WTC11 (cell line): Measurements from ENCODE around the gene KLHDC9. TPM values are rescaled to one million over a fixed set of nuclear protein-coding genes. Genes with fewer than 3 reads are reported as not detected.
A peak's percentile ranks its signal among the peaks of the same experiment; 100 is the strongest.

Source experiments
- ATAC-seq: fragments of 200-7000 bp; cut with Tn5 transposase; 2 replicates; pipeline ENCODE4 v1.10.0; 2021; ENCODE audit warnings: mild to moderate bottlenecking, moderate library complexity
- CTCF ChIA-PET: fragments of 300-600 bp; sonication (Branson Sonifier 250); formaldehyde crosslinking; loops from one replicate; lab custom pipeline; 2021; ENCODE audit warnings: antibody characterized with exemption; lab: Charles Lee
- POLR2A ChIA-PET: fragments of 350-600 bp; sonication (Branson Sonifier 250); formaldehyde crosslinking; loops from one replicate; lab custom pipeline; 2021; ENCODE audit warnings: antibody characterized with exemption; lab: Charles Lee
- DNase-seq: peaks from one replicate; pipeline ENCODE4 v3.0.0; 2021; ENCODE audit warnings: low spot score
- H3K27ac Mint-ChIP-seq: 2 replicates; pipeline ENCODE4 v1.8.0; 2021; ENCODE audit warnings: mixed read lengths
- H3K27me3 Mint-ChIP-seq: 2 replicates; pipeline ENCODE4 v1.8.0; 2021; ENCODE audit warnings: low read depth, mild to moderate bottlenecking, moderate library complexity, mixed read lengths
- H3K36me3 Mint-ChIP-seq: 2 replicates; pipeline ENCODE4 v1.8.0; 2021; ENCODE audit warnings: mixed read lengths
- H3K4me1 Mint-ChIP-seq: 2 replicates; pipeline ENCODE4 v1.8.0; 2022; ENCODE audit warnings: mixed read lengths
- H3K4me3 Mint-ChIP-seq: 2 replicates; pipeline ENCODE4 v1.8.0; 2021; ENCODE audit warnings: mild to moderate bottlenecking, moderate library complexity, mixed read lengths
- H3K9me3 Mint-ChIP-seq: 2 replicates; pipeline ENCODE4 v1.8.0; 2021; ENCODE audit warnings: mixed read lengths
- CREM ChIP-seq: sonication (generic); formaldehyde crosslinking; IDR thresholded peaks from 2 replicates; pipeline ENCODE4 v1.8.1; 2022; ENCODE audit warnings: mild to moderate bottlenecking, missing genetic modification reagents, moderate library complexity
- ETV6 ChIP-seq: sonication (generic); formaldehyde crosslinking; IDR thresholded peaks from 2 replicates; pipeline ENCODE4 v1.8.1; 2022; ENCODE audit warnings: mild to moderate bottlenecking, missing genetic modification reagents
- FOXJ3 ChIP-seq: sonication (generic); formaldehyde crosslinking; IDR thresholded peaks from 2 replicates; pipeline ENCODE4 v1.9.0; 2021; ENCODE audit warnings: missing genetic modification reagents, mild to moderate bottlenecking, borderline replicate concordance
- FOXP1 ChIP-seq: sonication (generic); formaldehyde crosslinking; IDR thresholded peaks from 2 replicates; pipeline ENCODE4 v1.8.0; 2022; ENCODE audit warnings: missing genetic modification reagents, mild to moderate bottlenecking, moderate library complexity, borderline replicate concordance
- JUN ChIP-seq: sonication (generic); formaldehyde crosslinking; IDR thresholded peaks from 2 replicates; pipeline ENCODE4 v1.8.0; 2023; ENCODE audit warnings: mild to moderate bottlenecking, missing genetic modification reagents
- MXD4 ChIP-seq: fragments of 250-450 bp; sonication (Bioruptor Pico); IDR thresholded peaks from 2 replicates; pipeline ENCODE4 v1.8.0; 2021; ENCODE audit warnings: mild to moderate bottlenecking, moderate library complexity, borderline replicate concordance
- NFYB ChIP-seq: sonication (generic); formaldehyde crosslinking; conservative IDR thresholded peaks from 2 replicates; pipeline ENCODE4 v1.8.0; 2022; ENCODE audit warnings: low read depth, missing genetic modification reagents
- NR3C1 ChIP-seq: sonication (generic); formaldehyde crosslinking; conservative IDR thresholded peaks from 2 replicates; pipeline ENCODE4 v1.8.1; 2023; ENCODE audit warnings: low read depth, mild to moderate bottlenecking, missing genetic modification reagents
- RORB ChIP-seq: fragments of 250-450 bp; sonication (Bioruptor Pico); IDR thresholded peaks from 2 replicates; pipeline ENCODE4 v1.9.0; 2021; ENCODE audit warnings: mild to moderate bottlenecking
- ZNF138 ChIP-seq: sonication (generic); formaldehyde crosslinking; conservative IDR thresholded peaks from 2 replicates; pipeline ENCODE4 v1.8.1; 2022; ENCODE audit warnings: mild to moderate bottlenecking, moderate library complexity, missing genetic modification reagents
- ZNF219 ChIP-seq: sonication (generic); formaldehyde crosslinking; IDR thresholded peaks from 2 replicates; pipeline ENCODE4 v1.8.0; 2023; ENCODE audit warnings: missing genetic modification reagents, mild to moderate bottlenecking, borderline replicate concordance
- ZNF396 ChIP-seq: fragments of 250-450 bp; sonication (Bioruptor Pico); IDR thresholded peaks from 2 replicates; pipeline ENCODE4 v1.8.0; 2021; ENCODE audit warnings: mild to moderate bottlenecking, moderate library complexity, borderline replicate concordance
- total RNA-seq: library from RNA; stranded (reverse); gene quantifications from 3 replicates; pipeline ENCODE4 v1.2.3, GENCODE V29; 2021
- TF ChIP-seq, protein P1 (sequence below): sonication (generic); formaldehyde crosslinking; IDR thresholded peaks from 2 replicates; pipeline ENCODE4 v1.8.1; 2023; ENCODE audit warnings: mild to moderate bottlenecking, missing genetic modification reagents, borderline replicate concordance
- TF ChIP-seq, protein P2 (sequence below): sonication (generic); formaldehyde crosslinking; IDR thresholded peaks from 2 replicates; pipeline ENCODE4 v1.8.0; 2022; ENCODE audit warnings: mild to moderate bottlenecking, missing genetic modification reagents
- TF ChIP-seq, protein P3 (sequence below): sonication (generic); formaldehyde crosslinking; IDR thresholded peaks from 2 replicates; pipeline ENCODE4 v1.8.1; 2022; ENCODE audit warnings: mild to moderate bottlenecking, missing genetic modification reagents, moderate library complexity, borderline replicate concordance
- TF ChIP-seq, protein P4 (sequence below): sonication (generic); formaldehyde crosslinking; IDR thresholded peaks from 2 replicates; pipeline ENCODE4 v1.8.0; 2023; ENCODE audit warnings: missing genetic modification reagents, mild to moderate bottlenecking, borderline replicate concordance
- TF ChIP-seq, protein P5 (sequence below): fragments of 200-600 bp; IDR thresholded peaks from 2 replicates; pipeline ENCODE4 v1.8.0; 2022; ENCODE audit warnings: antibody characterized with exemption

Gene KLHDC9
- total RNA-seq, 1 experiment from 2014 or later, result 5.8 TPM

DNA sequence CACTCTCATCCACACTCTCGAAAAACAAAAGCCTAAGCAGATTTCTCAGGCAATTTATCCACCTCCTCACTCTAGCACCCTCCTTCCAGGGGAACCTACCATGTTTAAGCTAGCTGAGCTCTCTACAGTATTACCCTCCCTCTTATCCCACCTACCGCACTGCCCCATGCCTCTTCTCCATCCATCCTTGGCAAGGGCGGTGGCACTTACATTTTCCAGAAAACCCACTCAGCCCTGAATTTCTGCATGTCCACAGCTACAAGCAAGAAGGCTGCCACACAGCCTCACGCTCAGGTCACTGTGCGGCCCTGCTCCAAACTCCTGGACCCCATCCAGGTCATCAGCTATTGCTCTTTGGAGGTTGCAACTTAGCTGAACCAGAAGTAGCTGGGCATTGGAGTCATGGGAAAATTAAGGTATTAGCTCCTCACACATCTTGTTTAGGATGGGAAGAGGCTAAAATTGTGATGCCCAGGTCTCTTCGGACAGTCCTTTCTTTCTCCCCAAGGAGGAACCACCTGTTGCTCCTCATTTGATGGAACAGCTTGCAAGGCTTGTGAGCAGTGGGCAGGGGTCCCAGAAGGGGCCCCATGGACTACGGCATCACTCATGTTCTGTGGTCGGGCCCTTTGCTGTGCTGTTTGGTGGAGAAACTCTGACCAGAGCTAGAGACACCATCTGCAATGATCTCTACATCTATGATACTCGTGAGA lies 1.1 kb downstream of the KLHDC9 start:
- H3K9me3 Mint-ChIP-seq, result no peaks in the 10 kb centered on the region
- peak overlapping the region; percentile 62; the same call in 1 of the 2 replicates for H3K27ac Mint-ChIP-seq
- POLR2A ChIA-PET, result interaction anchor here (0.6 to 2.3 kb wide), 4 partner anchors 19 to 98 kb away, joined by 3 to 9 read pairs (median 4); partner anchors contain the start of genes F11R, NIT1 and PFDN2
- H3K36me3 Mint-ChIP-seq, result peaks cover 15% of the 10 kb centered on the region
- H3K27me3 Mint-ChIP-seq, result peaks cover 6% of the 10 kb centered on the region; the same call in 1 of the 2 replicates
- peak overlapping the region; percentile 80 for H3K4me3 Mint-ChIP-seq
- CTCF ChIA-PET, result interaction anchor here (0.8 to 8.2 kb wide), 22 partner anchors 10 to 283 kb away, joined by 3 to 109 read pairs (median 8); partner anchors contain the start of genes ARHGAP30, B4GALT3, DEDD and F11R
- TF ChIP-seq JUN (CRISPR knock-in tag), result no peak
- TF ChIP-seq, protein P1, sequence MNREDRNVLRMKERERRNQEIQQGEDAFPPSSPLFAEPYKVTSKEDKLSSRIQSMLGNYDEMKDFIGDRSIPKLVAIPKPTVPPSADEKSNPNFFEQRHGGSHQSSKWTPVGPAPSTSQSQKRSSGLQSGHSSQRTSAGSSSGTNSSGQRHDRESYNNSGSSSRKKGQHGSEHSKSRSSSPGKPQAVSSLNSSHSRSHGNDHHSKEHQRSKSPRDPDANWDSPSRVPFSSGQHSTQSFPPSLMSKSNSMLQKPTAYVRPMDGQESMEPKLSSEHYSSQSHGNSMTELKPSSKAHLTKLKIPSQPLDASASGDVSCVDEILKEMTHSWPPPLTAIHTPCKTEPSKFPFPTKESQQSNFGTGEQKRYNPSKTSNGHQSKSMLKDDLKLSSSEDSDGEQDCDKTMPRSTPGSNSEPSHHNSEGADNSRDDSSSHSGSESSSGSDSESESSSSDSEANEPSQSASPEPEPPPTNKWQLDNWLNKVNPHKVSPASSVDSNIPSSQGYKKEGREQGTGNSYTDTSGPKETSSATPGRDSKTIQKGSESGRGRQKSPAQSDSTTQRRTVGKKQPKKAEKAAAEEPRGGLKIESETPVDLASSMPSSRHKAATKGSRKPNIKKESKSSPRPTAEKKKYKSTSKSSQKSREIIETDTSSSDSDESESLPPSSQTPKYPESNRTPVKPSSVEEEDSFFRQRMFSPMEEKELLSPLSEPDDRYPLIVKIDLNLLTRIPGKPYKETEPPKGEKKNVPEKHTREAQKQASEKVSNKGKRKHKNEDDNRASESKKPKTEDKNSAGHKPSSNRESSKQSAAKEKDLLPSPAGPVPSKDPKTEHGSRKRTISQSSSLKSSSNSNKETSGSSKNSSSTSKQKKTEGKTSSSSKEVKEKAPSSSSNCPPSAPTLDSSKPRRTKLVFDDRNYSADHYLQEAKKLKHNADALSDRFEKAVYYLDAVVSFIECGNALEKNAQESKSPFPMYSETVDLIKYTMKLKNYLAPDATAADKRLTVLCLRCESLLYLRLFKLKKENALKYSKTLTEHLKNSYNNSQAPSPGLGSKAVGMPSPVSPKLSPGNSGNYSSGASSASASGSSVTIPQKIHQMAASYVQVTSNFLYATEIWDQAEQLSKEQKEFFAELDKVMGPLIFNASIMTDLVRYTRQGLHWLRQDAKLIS (CRISPR knock-in tag), result no peak
- no peak for TF ChIP-seq FOXJ3 (CRISPR knock-in tag)
- TF ChIP-seq ZNF396 (CRISPR knock-in tag), result no peak
- TF ChIP-seq NFYB (CRISPR knock-in tag), result no peak
- TF ChIP-seq, protein P2, sequence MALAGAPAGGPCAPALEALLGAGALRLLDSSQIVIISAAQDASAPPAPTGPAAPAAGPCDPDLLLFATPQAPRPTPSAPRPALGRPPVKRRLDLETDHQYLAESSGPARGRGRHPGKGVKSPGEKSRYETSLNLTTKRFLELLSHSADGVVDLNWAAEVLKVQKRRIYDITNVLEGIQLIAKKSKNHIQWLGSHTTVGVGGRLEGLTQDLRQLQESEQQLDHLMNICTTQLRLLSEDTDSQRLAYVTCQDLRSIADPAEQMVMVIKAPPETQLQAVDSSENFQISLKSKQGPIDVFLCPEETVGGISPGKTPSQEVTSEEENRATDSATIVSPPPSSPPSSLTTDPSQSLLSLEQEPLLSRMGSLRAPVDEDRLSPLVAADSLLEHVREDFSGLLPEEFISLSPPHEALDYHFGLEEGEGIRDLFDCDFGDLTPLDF (CRISPR knock-in tag), result no peak
- TF ChIP-seq MXD4 (CRISPR knock-in tag), result no peak
- no peak for TF ChIP-seq ZNF219 (CRISPR knock-in tag)
- TF ChIP-seq, protein P3, sequence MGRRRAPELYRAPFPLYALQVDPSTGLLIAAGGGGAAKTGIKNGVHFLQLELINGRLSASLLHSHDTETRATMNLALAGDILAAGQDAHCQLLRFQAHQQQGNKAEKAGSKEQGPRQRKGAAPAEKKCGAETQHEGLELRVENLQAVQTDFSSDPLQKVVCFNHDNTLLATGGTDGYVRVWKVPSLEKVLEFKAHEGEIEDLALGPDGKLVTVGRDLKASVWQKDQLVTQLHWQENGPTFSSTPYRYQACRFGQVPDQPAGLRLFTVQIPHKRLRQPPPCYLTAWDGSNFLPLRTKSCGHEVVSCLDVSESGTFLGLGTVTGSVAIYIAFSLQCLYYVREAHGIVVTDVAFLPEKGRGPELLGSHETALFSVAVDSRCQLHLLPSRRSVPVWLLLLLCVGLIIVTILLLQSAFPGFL (CRISPR knock-in tag), result no peak
- no peak for TF ChIP-seq ETV6 (CRISPR knock-in tag)
- no peak for TF ChIP-seq NR3C1 (CRISPR knock-in tag)
- TF ChIP-seq, protein P4, sequence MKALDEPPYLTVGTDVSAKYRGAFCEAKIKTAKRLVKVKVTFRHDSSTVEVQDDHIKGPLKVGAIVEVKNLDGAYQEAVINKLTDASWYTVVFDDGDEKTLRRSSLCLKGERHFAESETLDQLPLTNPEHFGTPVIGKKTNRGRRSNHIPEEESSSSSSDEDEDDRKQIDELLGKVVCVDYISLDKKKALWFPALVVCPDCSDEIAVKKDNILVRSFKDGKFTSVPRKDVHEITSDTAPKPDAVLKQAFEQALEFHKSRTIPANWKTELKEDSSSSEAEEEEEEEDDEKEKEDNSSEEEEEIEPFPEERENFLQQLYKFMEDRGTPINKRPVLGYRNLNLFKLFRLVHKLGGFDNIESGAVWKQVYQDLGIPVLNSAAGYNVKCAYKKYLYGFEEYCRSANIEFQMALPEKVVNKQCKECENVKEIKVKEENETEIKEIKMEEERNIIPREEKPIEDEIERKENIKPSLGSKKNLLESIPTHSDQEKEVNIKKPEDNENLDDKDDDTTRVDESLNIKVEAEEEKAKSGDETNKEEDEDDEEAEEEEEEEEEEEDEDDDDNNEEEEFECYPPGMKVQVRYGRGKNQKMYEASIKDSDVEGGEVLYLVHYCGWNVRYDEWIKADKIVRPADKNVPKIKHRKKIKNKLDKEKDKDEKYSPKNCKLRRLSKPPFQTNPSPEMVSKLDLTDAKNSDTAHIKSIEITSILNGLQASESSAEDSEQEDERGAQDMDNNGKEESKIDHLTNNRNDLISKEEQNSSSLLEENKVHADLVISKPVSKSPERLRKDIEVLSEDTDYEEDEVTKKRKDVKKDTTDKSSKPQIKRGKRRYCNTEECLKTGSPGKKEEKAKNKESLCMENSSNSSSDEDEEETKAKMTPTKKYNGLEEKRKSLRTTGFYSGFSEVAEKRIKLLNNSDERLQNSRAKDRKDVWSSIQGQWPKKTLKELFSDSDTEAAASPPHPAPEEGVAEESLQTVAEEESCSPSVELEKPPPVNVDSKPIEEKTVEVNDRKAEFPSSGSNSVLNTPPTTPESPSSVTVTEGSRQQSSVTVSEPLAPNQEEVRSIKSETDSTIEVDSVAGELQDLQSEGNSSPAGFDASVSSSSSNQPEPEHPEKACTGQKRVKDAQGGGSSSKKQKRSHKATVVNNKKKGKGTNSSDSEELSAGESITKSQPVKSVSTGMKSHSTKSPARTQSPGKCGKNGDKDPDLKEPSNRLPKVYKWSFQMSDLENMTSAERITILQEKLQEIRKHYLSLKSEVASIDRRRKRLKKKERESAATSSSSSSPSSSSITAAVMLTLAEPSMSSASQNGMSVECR (CRISPR knock-in tag), result no peak
- TF ChIP-seq, protein P5, sequence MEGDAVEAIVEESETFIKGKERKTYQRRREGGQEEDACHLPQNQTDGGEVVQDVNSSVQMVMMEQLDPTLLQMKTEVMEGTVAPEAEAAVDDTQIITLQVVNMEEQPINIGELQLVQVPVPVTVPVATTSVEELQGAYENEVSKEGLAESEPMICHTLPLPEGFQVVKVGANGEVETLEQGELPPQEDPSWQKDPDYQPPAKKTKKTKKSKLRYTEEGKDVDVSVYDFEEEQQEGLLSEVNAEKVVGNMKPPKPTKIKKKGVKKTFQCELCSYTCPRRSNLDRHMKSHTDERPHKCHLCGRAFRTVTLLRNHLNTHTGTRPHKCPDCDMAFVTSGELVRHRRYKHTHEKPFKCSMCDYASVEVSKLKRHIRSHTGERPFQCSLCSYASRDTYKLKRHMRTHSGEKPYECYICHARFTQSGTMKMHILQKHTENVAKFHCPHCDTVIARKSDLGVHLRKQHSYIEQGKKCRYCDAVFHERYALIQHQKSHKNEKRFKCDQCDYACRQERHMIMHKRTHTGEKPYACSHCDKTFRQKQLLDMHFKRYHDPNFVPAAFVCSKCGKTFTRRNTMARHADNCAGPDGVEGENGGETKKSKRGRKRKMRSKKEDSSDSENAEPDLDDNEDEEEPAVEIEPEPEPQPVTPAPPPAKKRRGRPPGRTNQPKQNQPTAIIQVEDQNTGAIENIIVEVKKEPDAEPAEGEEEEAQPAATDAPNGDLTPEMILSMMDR, result no peak
- no peak for TF ChIP-seq RORB (CRISPR knock-in tag)
- no peak for TF ChIP-seq ZNF138 (CRISPR knock-in tag)
- TF ChIP-seq FOXP1 (CRISPR knock-in tag), result no peak
- no peak for TF ChIP-seq CREM (CRISPR knock-in tag)
- DNase-seq (no peak), ATAC-seq (no peak; the same call in 1 of the 2 replicates)
- H3K4me1 Mint-ChIP-seq, result peaks cover 6% of the 10 kb centered on the region
